GM23248 (cell line): ENCODE measurements around the gene EIF4A2.

Experiments used
- EZH2 ChIP-seq: fragments of 200-600 bp; sonication (generic); IDR thresholded peaks from 2 replicates; pipeline ENCODE4 v1.6.1; 2018; ENCODE audit warnings: antibody characterized with exemption, mild to moderate bottlenecking; ENCODE audit not compliant: insufficient read depth, poor library complexity, severe bottlenecking
- EZH2phosphoT487 ChIP-seq: fragments of 200-600 bp; sonication (generic); IDR thresholded peaks from 2 replicates; pipeline ENCODE4 v1.6.1; 2018; ENCODE audit warnings: antibody characterized with exemption, moderate library complexity, mild to moderate bottlenecking, low read depth; ENCODE audit not compliant: insufficient read depth

GRCh38 chr3:186783731-186784515 is 546 bp downstream of the EIF4A2 start:
- TF ChIP-seq EZH2phosphoT487 (no peak), EZH2 (no peak)
